ENCODE results near the gene PSTPIP2. TPM values are rescaled to one million over a fixed set of nuclear protein-coding genes. Genes with fewer than 3 reads are reported as not detected.
"Not testable (repeated sequence)": the region's sequence is repeated elsewhere in the genome, so short reads cannot be mapped to it uniquely, and the experiment has no call there.

Gene PSTPIP2
- total RNA-seq, 1 donor from 2014 or later: 9.8 TPM

DNA sequence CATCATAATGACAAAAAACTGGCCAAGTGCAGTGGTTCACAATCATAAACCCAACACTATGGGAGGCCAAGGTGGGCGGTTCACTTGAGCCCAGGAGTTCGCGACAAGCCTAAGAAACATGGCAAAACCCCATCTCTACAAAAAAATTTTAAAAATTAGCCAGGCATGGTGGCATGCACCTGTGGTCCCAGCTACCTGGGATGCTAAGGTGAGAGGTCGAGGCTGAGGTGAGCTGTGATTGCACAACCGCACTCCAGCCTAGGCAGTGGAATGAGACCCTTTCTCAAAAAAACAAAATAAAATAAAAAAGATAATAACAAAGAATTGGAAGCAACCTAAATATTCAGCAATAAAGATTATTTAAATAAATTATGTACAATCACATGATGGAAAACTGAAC is 21.8 kb downstream of the PSTPIP2 start:
- no peak for DNase-seq
- no peak for ATAC-seq
- Histone ChIP-seq H3K27ac (no peak overlapping the region), H3K4me3 (no peak overlapping the region), H3K4me1 (peaks cover 16% of the 10 kb centered on the region), H3K36me3 (no peaks in the 10 kb centered on the region), H3K27me3 (no peaks in the 10 kb centered on the region), H3K9me3 (no peaks in the 10 kb centered on the region)
- intact Hi-C loops (cut with DNase I): no loop called here
- no peak for TF ChIP-seq CTCF (IDR thresholded peaks at IDR 0.05)

GRCh38 chr18:46048641-46049040 is 23.4 kb downstream of the PSTPIP2 start:
- Histone ChIP-seq H3K36me3 (no peaks in the 10 kb centered on the region), H3K27ac (no peak overlapping the region), H3K9me3 (no peaks in the 10 kb centered on the region), H3K4me1 (peaks cover 16% of the 10 kb centered on the region), H3K27me3 (no peaks in the 10 kb centered on the region), H3K4me3 (no peak overlapping the region)
- ATAC-seq (no peak), DNase-seq (no peak)
- no peak for TF ChIP-seq CTCF (IDR thresholded peaks at IDR 0.05)
- intact Hi-C loops (cut with DNase I): no loop called here

DNA sequence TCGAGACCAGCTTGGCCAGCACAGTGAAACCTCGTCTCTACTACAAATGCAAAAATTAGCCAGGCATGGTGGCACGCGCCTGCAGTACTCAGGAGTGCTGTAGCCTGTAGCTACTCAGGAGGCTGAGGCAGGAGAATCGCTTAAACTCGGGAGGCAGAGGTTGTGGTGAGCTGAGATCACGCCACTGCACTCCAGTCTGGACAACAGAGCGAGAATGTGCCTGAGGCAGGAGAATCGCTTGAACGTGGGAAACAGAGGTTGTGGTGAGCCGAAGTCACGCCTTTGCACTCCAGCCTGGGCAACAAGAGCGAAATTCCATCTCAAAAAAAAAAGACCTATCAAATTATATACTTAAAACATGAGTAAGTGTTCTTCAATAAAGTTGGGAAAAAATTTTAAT is 24.7 kb downstream of the PSTPIP2 start:
- H3K4me3 ChIP-seq; H3K36me3 ChIP-seq; ATAC-seq; DNase-seq; intact Hi-C loops (cut with DNase I); H3K27me3 ChIP-seq; H3K27ac ChIP-seq; H3K9me3 ChIP-seq: not testable (repeated sequence)
- H3K4me1 ChIP-seq: peaks cover 15% of the 10 kb centered on the region

DNA sequence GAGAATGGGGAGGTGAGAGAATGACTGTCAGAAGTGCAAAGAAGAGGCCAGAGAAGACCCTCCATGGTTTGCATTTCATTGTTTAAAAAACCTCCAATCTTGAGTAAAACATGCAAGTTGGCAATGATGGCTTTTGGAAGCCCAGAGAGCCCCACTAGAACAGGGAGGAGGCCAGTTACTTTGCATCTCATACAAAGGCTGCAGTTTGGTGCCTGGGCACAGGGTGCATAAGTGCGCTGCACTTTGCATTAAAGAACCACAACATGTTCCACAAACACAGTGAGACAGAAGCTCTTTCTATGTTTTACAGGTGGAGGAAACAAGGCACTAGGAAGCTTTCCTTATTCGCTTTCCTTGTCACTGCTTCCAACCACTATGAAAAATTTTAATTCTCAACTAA is 25.4 kb downstream of the PSTPIP2 start:
- H3K36me3 ChIP-seq: no peaks in the 10 kb centered on the region
- intact Hi-C loops (cut with DNase I): no loop called here
- ATAC-seq (no peak), DNase-seq (no peak)
- no peak overlapping the region for H3K27ac ChIP-seq
- no peaks in the 10 kb centered on the region for H3K9me3 ChIP-seq
- no peaks in the 10 kb centered on the region for H3K27me3 ChIP-seq
- peaks cover 11% of the 10 kb centered on the region for H3K4me1 ChIP-seq
- no peak overlapping the region for H3K4me3 ChIP-seq
- TF ChIP-seq CTCF (IDR thresholded peaks at IDR 0.05): no peak

GRCh38 chr18:46046126-46046525 is 25.9 kb downstream of the PSTPIP2 start:
- ATAC-seq (no peak), DNase-seq (no peak)
- Histone ChIP-seq H3K27ac (no peak overlapping the region), H3K36me3 (no peaks in the 10 kb centered on the region), H3K4me1 (peaks cover 8% of the 10 kb centered on the region), H3K27me3 (no peaks in the 10 kb centered on the region), H3K9me3 (no peaks in the 10 kb centered on the region), H3K4me3 (no peak overlapping the region)
- intact Hi-C loops (cut with DNase I): no loop called here
- TF ChIP-seq CTCF (IDR thresholded peaks at IDR 0.05): no peak

DNA sequence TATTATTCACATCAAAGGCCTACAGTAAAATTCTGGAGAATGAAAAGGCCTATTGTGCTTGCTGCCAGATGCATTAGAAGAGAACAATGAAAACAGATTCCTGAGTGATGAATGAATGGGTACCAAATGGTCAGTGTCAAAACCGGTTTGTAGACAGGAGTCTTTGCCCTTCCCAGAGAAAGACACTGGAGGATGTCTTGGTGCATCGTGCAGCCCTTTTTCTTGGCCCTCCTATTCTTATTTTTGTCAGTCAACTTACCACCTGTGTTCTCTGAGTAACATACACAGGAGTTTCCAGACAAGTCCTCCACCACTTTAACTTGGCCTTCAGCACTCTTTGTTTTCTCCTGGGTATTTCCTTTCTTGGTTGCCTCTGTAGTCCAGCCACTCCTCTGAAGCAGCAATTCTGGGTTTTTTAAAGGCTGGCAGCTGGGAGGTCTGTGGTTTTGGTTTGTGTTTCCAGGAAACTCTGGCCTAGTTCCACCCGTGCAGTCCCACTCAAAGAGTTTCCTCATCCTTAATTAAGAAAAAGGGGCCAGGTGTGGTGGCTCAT is 29.4 kb downstream of the PSTPIP2 start:
- Histone ChIP-seq H3K27me3 (no peaks in the 10 kb centered on the region), H3K4me1 (peaks cover 8% of the 10 kb centered on the region), H3K9me3 (no peaks in the 10 kb centered on the region), H3K4me3 (no peak overlapping the region), H3K36me3 (no peaks in the 10 kb centered on the region), H3K27ac (no peak overlapping the region)
- TF ChIP-seq CTCF (IDR thresholded peaks at IDR 0.05): no peak
- ATAC-seq: peak; percentile 62
- intact Hi-C loops (cut with DNase I): no loop called here
- no peak for DNase-seq
